Measurements from ENCODE around the gene KLHL7. TPM values are rescaled to one million over a fixed set of nuclear protein-coding genes. Genes with fewer than 3 reads are reported as not detected.

The KLHL7 gene
- total RNA-seq, 4 donors from 2014 or later = 9.2 to 27.4 (median 25.3) TPM

DNA sequence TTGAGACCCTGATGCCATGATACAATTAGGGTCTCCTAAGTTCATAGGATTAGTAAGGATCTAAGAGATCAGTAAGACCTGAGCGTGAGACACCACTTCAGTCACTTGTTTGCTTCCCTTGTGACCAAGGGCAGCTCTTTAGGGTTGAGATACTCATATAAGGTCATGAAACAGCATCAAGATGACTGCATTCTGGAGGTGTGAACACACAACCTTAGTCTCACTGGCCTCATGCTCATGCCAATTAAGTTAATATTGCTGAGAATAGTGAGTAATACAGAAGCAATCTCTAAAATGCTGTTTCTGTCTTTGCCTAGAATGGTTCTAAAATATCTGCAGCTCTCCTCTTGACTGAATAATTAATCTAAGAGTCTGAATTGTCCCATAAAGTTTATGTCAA, 39.6 kb upstream of the KLHL7 start:
- H3K9me3 ChIP-seq = no peaks in the 10 kb centered on the region
- H3K36me3 ChIP-seq = no peaks in the 10 kb centered on the region
- DNase-seq = no peak
- 73 to 90% methylated on average over 1 of the region's 1 CpG for WGBS, 2 donors (ENCODE audit: low coverage in 1 of 2)
- no peaks in the 10 kb centered on the region for H3K4me1 ChIP-seq
- H3K4me3 ChIP-seq = no peak overlapping the region
- peaks cover 28% of the 10 kb centered on the region for H3K27me3 ChIP-seq
- in situ Hi-C loops (cut with MboI; ENCODE audit: low pct_ligation_motif_present in 1 of 4, low pct_unique_long_range_greater_than_20kb in 1 of 4, low sequenced_read_pairs in 3 of 4) (loop anchor here in 1 of 4 donors (25.0 kb wide), 1 partner anchor 504 kb away; no protein-coding TSS in a partner anchor), intact Hi-C loops (cut with DNase I; ENCODE audit: low total_unique reads) (no loop called here)
- TF ChIP-seq POLR2A (IDR thresholded peaks at IDR 0.05) (no peak), POLR2AphosphoS5 (IDR thresholded peaks at IDR 0.05) (no peak), EP300 (IDR thresholded peaks at IDR 0.05; ENCODE audit: low read depth) (no peak)
- TF ChIP-seq, protein P1, sequence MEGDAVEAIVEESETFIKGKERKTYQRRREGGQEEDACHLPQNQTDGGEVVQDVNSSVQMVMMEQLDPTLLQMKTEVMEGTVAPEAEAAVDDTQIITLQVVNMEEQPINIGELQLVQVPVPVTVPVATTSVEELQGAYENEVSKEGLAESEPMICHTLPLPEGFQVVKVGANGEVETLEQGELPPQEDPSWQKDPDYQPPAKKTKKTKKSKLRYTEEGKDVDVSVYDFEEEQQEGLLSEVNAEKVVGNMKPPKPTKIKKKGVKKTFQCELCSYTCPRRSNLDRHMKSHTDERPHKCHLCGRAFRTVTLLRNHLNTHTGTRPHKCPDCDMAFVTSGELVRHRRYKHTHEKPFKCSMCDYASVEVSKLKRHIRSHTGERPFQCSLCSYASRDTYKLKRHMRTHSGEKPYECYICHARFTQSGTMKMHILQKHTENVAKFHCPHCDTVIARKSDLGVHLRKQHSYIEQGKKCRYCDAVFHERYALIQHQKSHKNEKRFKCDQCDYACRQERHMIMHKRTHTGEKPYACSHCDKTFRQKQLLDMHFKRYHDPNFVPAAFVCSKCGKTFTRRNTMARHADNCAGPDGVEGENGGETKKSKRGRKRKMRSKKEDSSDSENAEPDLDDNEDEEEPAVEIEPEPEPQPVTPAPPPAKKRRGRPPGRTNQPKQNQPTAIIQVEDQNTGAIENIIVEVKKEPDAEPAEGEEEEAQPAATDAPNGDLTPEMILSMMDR (IDR thresholded peaks at IDR 0.05) = no peak
- H3K27ac ChIP-seq = no peak overlapping the region

DNA sequence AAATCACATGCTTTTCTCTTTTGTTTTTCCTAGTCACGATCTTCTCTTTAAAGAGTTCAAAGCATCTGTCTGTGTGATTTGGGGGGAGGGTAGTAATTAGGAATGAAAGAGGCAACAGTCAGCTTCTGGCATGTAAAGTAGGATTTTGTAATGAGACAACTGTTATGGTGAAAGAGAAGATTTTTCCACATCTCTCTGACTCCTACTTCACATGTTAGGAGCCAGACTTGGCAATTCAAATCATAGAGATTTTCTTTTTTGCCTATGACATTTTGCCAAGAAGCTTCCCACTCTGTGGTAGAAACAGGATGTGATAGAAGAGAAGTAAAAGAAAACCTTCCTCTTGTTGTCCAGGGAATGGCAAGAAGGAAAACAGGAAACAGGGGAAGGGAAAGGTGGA, 38.3 kb upstream of the KLHL7 start:
- in situ Hi-C loops (cut with MboI; ENCODE audit: low pct_ligation_motif_present in 1 of 4, low pct_unique_long_range_greater_than_20kb in 1 of 4, low sequenced_read_pairs in 3 of 4) (loop anchor here in 1 of 4 donors (25.0 kb wide), 1 partner anchor 505 kb away; no protein-coding TSS in a partner anchor), intact Hi-C loops (cut with DNase I; ENCODE audit: low total_unique reads) (no loop called here)
- Histone ChIP-seq H3K36me3 (no peaks in the 10 kb centered on the region), H3K27me3 (peaks cover 41% of the 10 kb centered on the region), H3K9me3 (no peaks in the 10 kb centered on the region), H3K4me3 (no peak overlapping the region), H3K27ac (no peak overlapping the region), H3K4me1 (no peaks in the 10 kb centered on the region)
- TF ChIP-seq POLR2AphosphoS5 (IDR thresholded peaks at IDR 0.05) = no peak
- TF ChIP-seq, protein P1 (IDR thresholded peaks at IDR 0.05) = no peak
- TF ChIP-seq EP300 (IDR thresholded peaks at IDR 0.05; ENCODE audit: low read depth) = no peak
- TF ChIP-seq POLR2A (IDR thresholded peaks at IDR 0.05) = no peak
- WGBS, 2 donors (ENCODE audit: low coverage in 1 of 2) = 40 to 50% methylated on average over 1 of the region's 1 CpG
- no peak for DNase-seq

DNA sequence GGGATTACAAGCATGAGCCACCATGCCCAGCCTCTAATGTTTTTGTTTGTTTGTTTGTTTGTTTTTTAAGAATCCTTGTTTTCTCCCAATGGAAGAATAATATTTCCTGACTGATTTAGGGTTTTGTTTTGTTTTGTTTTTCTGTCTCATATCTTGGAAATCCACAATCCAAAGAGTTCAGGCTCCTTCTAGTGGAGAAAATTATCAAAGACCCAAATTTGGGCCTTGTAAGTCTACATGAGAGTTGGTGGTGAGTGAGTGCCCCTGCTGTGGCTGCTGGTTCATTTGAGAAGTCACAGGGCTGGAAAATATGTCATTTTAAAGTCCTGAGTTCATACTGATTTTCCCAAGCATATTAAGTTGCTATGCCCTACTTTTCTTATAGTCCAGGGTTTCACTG, 33.5 kb upstream of the KLHL7 start:
- no peak overlapping the region for H3K27ac ChIP-seq

DNA sequence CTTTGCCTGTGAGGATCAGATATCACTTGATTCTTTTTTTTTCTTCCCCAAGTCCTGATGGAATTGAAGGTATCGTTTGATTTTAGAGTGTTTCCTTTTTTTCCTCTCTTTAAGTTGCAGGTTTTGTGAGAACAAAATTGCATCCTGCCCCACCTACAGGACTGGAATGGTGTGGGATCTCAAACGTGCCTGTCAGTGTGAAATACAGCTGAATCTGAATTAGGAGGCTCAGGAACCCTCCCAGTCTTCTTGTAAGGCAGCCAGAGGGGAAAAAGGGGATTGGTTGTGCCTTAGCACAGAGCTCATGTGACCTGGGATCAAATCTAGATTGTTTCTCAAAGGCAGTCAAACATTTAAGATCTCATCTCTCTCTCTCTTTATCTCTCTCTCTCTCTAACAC, 32.7 kb upstream of the KLHL7 start:
- intact Hi-C loops (cut with DNase I; ENCODE audit: low total_unique reads) = no loop called here

More for the DNA sequence above, 33.5 kb upstream of the KLHL7 start:
- TF ChIP-seq POLR2AphosphoS5 (IDR thresholded peaks at IDR 0.05) (no peak), POLR2A (IDR thresholded peaks at IDR 0.05) (no peak), EP300 (IDR thresholded peaks at IDR 0.05; ENCODE audit: low read depth) (no peak)
- TF ChIP-seq, protein P1 (IDR thresholded peaks at IDR 0.05) = no peak
- Histone ChIP-seq H3K9me3 (no peaks in the 10 kb centered on the region), H3K27me3 (peaks cover 61% of the 10 kb centered on the region), H3K4me1 (peaks cover 0 to 13% (median 6%) of the 10 kb centered on the region in 4 donors), H3K4me3 (no peak overlapping the region), H3K36me3 (no peaks in the 10 kb centered on the region)
- in situ Hi-C loops (cut with MboI; ENCODE audit: low pct_ligation_motif_present in 1 of 4, low pct_unique_long_range_greater_than_20kb in 1 of 4, low sequenced_read_pairs in 3 of 4) = loop anchor here in 1 of 4 donors (25.0 kb wide), 1 partner anchor 510 kb away; no protein-coding TSS in a partner anchor
- DNase-seq = no peak
- intact Hi-C loops (cut with DNase I; ENCODE audit: low total_unique reads) = no loop called here

More for the DNA sequence above, 32.7 kb upstream of the KLHL7 start:
- no peaks in the 10 kb centered on the region for H3K9me3 ChIP-seq
- H3K36me3 ChIP-seq = no peaks in the 10 kb centered on the region
- peaks cover 62% of the 10 kb centered on the region for H3K27me3 ChIP-seq
- in situ Hi-C loops (cut with MboI; ENCODE audit: low pct_ligation_motif_present in 1 of 4, low pct_unique_long_range_greater_than_20kb in 1 of 4, low sequenced_read_pairs in 3 of 4) = loop anchor here in 1 of 4 donors (25.0 kb wide), 1 partner anchor 511 kb away; no protein-coding TSS in a partner anchor
- WGBS, 2 donors (ENCODE audit: low coverage in 1 of 2) = 25% methylated on average over 2 of the region's 2 CpGs; no CpG with 5 or more reads in 1 of the 2 donors
- TF ChIP-seq, protein P1 (IDR thresholded peaks at IDR 0.05) = no peak
- TF ChIP-seq POLR2AphosphoS5 (IDR thresholded peaks at IDR 0.05) (no peak), POLR2A (IDR thresholded peaks at IDR 0.05) (no peak), EP300 (IDR thresholded peaks at IDR 0.05; ENCODE audit: low read depth) (no peak)
- H3K27ac ChIP-seq = no peak overlapping the region
- DNase-seq = no peak
- peaks cover 0 to 13% (median 6%) of the 10 kb centered on the region in 4 donors for H3K4me1 ChIP-seq
- no peak overlapping the region for H3K4me3 ChIP-seq
